ENCODE measurements around the gene EP300.
A peak's percentile ranks its signal among the peaks of the same experiment; 100 is the strongest.
"Not testable (repeated sequence)": the region's sequence is repeated elsewhere in the genome, so short reads cannot be mapped to it uniquely, and the experiment has no call there.

EP300 gene

DNA sequence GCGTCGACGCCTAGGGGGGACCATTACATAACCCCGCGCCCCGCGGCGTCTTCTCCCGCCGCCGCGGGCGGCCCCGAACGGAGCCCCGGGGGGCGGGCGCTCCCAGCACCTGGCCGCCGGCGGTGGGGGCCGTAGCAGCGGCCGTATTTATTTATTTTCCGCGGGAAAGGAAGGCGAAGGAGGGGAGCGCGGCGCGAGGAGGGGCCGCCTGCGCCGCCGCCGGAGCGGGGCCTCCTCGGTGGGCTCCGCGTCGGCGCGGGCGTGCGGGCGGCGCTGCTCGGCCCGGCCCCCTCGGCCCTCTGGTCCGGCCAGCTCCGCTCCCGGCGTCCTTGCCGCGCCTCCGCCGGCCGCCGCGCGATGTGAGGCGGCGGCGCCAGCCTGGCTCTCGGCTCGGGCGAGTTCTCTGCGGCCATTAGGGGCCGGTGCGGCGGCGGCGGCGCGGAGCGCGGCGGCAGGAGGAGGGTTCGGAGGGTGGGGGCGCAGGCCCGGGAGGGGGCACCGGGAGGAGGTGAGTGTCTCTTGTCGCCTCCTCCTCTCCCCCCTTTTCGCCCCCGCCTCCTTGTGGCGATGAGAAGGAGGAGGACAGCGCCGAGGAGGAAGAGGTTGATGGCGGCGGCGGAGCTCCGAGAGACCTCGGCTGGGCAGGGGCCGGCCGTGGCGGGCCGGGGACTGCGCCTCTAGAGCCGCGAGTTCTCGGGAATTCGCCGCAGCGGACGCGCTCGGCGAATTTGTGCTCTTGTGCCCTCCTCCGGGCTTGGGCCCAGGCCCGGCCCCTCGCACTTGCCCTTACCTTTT lies at the start of gene EP300:
TSS of gene EP300 (plus strand) at position 570 of the 795 bp plus-strand sequence. CDS start 413 bp downstream, outside the sequence.
- DNase-seq = peak; percentile 66

- DNase-seq = no peak
These were observed 48.7 kb upstream of the EP300 start for GRCh38 chr22:41043722-41044121.

GRCh38 chr22:41045575-41045974 lies 46.8 kb upstream of the EP300 start:
- not testable (repeated sequence) for DNase-seq

DNA sequence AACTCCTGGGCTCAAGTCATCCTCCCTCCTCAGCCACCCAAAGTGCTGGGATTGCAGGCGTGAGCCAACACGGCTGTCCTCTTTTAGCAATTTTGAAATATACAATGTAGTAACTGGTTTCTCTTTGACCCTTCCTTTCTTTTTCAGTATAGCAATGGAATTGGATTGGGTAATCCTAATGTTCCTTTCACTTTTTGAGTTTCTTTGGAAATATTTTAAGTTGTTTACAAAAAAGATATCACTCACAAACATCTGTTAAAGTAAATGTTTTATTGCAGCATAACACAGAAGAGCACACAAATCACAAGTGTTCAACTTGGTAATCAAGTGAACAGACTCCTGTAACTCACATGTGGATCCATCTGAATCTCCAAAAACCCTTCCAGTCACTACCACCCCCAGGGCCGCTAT lies 44.6 kb upstream of the EP300 start:
- DNase-seq = no peak

GRCh38 chr22:41048345-41048744 lies 44.0 kb upstream of the EP300 start:
- DNase-seq = not testable (repeated sequence)

DNA sequence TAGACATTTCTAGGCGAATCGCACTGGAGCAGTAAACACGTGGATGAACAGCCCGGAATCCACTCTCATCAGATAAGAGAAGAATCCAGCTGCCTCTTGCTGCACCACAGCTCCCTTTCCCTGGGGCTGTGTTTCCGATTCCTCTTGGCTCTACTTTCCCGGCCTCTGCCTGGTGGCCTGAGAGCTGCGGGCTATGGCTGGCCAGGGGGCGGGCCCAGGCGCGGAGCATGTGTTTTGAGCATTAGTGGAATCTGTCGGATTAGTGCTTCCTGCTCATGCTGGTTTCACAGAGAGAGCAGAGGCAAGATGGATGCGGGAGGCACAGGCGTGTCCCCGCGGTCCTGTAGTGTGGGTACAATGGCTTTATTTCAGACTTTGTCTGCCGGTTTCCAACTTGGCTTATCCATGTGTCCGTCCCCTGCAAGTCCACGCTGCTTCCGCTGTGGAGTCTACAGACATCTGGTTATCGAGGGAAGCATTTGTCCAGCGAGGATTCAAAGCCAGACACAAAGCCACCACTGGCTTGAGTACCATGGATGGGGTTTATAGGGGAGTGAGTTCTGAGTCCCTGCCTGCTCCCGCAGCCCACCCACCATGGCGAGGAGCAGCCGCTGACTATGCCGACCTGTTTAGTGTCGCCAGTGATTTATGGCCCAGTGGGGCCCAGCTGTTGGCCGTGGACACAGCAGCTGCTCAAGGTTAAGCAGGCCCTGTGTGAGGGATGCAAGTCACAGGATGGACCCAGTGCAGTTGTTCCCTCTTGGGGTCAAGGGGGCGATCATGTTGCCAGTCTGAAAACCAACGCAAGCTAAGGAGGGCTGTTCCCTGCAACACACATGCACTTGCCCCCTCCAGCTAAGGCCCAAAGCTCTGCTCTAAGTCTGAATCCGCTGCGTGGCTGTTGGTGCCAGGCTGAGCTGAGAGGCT lies 43.3 kb upstream of the EP300 start:
- peak; percentile 45 for DNase-seq

DNA sequence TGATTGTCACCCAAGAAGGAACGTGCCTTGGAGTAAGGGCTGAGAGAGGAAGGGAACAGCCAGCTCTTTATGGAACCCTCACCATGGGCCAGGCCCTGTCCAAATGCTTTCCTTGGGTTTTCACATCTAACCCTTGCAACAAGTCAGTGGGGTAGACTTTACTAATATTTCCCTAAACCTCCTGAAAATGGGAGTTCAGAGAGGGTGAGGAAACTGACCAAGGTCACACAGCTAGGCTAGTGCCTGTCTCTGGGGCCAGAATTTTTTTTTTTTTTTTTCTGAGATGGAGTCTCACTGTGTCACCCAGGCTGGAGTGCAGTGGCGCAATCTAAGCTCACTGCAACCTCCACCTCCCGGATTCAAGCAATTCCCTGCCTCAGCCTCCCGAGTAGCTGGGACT lies 42.6 kb upstream of the EP300 start:
- not testable (repeated sequence) for DNase-seq

DNA sequence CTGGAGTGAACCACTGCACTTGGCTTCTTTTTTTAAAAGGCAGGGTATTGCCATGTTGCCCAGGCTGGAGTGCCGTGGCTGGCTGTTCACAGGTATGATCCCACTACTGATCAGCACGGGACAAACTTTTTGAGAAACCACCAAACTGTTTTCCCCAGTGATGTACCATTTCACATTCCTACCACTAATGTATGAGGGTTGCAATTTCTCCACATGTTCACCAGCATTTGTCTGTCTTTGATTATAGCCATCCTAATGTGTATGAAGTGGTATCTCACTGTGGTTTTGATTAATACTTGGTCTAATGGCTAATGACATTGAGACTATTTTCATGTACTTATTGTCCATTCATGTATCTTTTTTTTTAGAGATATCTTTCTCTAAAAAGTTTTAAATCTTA lies 41.5 kb upstream of the EP300 start:
- DNase-seq = no peak

- DNase-seq = peak; percentile 57
These were observed 39.5 kb upstream of the EP300 start for GRCh38 chr22:41052661-41053490.

DNA sequence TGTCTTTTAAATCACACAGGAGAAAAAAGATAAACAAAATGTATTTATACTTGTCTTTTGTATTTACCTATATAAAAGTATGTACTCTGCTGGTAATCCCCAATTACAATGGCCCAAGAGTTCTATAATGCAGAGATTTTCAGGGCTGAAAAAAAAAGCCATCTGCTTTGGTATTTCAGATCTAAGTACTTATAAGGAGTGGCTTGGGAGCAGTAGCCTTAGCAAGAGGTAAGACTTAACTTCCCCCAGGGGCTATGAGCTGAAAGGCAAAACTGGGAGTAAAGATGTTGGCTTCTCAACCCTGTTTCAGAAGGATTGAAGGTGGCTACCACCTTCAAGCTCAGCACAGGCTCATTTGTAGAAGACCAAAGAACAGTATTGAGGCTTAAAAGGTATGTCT lies 35.3 kb upstream of the EP300 start:
- DNase-seq = no peak

DNA sequence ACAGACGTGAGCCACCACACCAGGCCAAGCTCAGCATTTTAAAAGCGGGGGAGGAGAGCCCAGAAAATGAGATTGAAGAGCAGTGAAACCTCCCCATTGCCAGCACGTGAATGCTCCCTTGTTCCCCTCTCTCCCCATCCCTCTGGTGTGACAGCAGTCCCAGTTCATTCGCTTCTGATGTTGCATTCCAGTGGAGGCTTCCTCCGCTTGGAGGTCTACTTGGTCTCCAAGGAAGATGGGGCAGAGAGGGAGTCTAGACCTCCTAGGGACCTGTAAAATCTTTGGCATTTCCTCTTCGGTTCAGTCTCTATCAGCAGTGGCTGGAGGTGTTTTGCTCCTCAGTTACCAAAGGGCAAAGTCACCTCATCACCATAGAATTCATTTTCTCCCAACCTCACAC lies 30.2 kb upstream of the EP300 start:
- DNase-seq = no peak

DNA sequence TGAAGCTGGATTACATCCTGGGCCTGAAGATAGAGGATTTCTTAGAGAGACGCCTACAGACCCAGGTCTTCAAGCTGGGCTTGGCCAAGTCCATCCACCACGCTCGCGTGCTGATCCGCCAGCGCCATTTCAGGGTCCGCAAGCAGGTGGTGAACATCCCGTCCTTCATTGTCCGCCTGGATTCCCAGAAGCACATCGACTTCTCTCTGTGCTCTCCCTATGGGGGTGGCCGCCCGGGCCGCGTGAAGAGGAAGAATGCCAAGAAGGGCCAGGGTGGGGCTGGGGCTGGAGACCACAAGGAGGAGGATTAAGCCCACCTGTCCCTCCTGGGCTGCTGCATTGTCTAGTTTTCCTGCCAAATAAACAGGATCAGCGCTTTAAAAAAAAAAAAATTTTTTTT lies 28.1 kb upstream of the EP300 start:
- DNase-seq = not testable (repeated sequence)

DNA sequence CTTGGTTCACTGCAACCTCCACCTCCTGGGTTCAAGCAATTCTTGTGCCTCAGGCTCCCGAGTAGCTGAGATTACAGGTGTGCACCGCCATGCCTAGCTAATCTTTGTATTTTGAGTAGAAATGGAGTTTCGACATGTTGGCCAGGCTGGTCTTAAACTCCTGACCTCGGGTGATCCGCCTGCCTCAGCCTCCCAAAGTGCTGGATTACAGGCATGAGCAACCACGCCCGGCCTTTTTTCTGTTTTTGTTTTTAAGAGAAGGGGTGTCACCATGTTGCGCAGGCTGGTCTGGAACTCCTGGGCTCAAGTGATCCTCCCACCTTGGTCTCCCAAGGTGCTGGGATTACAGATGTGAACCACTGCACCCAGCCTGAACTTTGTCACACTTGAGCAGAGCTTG lies 26.1 kb upstream of the EP300 start:
- not testable (repeated sequence) for DNase-seq

DNA sequence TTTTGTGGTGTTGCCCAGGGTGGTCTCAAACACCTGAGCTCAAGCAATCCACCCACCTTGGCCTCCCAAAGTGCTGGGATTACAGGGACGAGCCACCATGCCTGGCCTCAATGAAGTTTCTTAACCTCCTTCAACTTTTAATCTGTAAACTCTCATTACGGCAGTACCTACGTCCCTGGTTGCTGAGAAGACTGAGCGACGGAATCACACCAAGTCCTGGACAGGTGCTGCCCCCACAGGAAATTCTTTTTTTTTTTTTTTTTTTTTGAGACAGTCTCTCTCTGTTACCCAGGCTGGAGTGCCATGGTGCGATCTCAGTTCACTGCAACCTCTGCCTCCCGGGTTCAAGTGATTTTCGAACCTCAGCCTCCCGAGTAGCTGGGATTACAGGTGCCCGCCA lies 24.4 kb upstream of the EP300 start:
- DNase-seq = not testable (repeated sequence)

- DNase-seq = no peak
These were observed 21.6 kb upstream of the EP300 start for GRCh38 chr22:41070665-41071331.

GRCh38 chr22:41074061-41074460 lies 18.3 kb upstream of the EP300 start:
- no peak for DNase-seq

- no peak for DNase-seq
These were observed 17.9 kb upstream of the EP300 start for GRCh38 chr22:41074466-41074865.

DNA sequence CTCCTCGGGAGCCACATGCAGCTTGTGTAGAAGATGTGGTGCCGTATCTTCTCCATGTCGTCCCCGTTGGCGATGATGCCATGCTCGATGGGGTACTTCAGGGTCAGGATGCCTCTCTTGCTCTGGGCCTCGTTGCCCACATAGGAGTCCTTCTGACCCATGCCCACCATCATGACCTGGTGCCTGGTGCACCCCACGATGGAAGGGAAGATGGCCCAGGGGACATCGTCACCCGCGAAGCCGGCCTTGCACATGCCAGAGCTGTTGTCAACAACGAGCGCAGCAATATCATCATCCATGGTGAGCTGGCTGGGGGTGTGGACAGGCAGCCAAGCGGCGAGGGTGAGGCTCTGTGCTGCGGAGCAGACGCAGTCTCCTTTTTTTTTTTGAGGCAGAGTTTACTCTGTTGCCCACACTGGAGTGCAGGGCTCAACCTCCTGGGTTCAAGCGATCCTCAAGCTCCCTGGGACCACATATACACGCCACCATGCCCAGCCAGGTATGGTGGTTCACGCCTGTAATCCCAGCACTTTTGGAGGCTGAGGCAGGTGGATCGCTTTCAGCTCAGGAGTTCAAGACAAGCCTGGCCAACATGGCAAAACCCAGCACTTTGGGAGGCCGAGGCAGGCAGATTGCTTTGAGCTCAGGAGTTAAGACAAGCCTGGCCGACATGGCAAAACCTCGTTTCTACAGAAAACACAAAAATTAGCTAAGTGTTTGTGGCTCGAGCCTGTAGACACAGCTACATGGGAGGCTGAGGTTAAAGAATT lies 17.3 kb upstream of the EP300 start:
- no peak for DNase-seq

GRCh38 chr22:41075946-41076345 lies 16.4 kb upstream of the EP300 start:
- no peak for DNase-seq

DNA sequence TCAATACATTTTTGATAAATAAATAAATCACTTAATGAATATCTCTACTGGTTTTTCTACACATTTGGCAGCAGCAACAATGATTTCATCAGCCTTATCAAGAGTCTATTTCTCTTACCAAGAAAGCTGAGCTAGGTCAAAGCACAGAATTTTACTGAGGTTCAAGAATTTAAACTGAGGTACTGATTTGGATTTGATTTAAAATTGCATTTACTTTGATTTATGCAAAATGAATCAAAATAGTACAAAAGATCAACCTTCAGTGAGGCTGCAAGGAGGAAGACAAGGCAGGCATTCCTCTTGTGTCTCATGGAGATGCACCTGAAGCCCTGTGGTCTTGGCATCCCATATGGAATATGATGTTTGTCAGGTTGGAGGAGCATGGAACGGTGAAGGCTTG lies 15.5 kb upstream of the EP300 start:
- no peak for DNase-seq

DNA sequence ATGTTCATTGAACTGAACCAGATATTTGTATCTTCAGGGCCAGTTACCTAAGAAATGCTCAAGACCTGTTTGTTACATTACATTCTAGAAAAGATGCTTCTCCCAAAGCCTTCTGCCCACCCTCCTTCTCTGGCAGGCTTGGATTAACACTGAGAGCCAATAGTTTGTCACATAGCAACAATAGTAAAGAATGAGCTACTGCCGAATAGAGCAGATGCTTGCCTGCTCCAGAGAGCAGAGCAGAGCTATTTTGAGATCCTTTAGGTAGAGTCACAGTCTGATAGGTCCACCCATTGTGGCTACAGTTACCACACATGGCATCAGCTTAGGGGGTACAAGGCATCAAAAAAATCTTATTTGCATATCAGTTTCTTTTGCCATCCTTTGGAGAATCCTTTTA lies 13.5 kb upstream of the EP300 start:
- DNase-seq = no peak

- no peak for DNase-seq
These were observed 6.5 kb upstream of the EP300 start for GRCh38 chr22:41085842-41086241.
